Measurements from ENCODE around the gene PSMD4.

Gene PSMD4

DNA sequence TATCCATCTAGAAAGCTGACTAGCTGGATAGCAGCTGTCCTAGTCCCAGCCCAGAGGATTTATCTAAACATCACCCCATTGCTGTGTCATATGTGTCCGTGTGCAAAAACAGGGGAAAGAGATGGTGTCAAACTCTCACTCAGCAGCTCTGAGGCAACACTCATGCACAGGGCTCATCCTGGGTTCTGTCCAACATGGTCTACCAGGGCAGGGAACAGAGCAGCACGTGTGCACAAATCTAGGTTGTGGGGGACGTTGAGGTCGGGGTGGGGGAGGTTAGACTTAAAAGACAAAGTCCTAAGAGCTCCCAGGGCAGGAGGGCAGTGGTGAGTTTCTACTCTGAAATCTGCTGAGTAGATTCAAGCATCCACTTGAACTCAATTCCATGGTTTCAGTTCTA, 56.5 kb downstream of the PSMD4 start:
- no peak for DNase-seq

DNA sequence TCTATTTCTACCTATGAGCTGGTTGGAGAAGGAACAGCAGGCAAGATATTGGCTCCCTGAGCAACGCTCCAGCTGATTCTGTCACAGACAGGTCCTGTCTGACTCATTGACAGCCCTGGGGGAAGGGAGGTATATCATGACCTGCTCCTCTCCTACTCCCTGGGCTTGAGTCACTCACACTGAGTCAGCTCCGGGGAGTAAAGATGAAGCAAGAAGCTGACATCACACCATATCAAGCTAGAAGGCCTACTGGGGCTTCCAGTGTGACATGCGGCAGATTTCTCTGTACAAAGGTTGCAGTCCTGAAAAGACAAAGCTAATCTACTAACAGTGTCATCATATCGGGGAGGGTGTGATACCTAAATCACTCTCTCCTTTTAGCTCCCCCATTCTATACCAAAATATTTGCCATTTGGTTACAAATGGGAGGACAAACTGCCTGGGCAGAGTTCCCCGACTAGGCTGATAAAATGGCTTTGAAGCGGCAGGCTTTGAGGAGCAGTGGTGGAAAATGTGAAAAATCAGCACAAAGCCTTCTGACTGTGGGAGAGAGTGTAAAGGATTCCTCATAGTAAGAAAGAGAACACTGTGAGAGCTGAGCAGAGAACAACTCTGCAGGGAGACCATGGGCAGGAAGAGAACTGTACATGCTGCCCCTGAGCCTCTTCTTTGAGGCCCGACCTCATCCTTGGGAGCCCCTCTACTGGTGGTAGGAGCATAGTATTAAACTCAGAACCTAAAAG, 57.2 kb downstream of the PSMD4 start:
- no peak for DNase-seq

DNA sequence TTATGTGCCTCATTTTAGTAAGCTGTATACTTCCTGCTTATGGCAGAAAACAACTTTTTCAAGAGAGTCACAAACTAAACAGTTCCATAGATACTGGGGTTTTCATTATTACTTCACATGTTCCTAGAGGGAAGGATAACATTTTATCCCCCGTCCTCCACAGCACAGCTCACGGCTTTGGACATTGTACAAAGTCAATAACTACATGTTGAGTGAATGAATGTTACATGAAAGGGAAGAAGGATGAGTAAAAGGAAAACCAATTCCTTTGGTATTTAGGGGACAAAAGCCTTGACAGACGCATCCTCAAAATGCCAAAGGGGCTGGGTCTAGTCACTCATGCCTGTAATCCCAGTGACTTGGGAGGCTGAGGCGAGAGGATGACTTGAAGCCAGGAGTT, 57.9 kb downstream of the PSMD4 start:
- DNase-seq = no peak

DNA sequence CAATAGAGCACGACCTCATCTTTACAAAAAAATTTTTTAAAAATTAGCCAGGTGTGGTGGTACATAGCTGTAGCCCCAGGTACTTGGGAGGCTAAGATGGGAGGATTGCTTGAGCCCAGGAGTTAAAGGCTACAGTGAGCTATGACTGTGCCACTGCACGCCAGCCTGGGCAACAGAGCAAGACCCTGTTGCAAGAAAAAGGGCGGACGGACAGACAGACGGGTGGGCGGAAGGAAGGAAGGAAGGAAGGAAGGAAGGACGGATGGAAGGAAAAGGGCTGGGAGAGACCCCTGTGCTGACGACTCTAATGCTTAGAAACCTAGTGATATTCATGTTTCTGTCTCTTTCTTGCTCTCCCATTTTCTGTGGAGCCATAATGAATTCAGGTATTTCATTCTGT, 58.3 kb downstream of the PSMD4 start:
- DNase-seq = no peak

DNA sequence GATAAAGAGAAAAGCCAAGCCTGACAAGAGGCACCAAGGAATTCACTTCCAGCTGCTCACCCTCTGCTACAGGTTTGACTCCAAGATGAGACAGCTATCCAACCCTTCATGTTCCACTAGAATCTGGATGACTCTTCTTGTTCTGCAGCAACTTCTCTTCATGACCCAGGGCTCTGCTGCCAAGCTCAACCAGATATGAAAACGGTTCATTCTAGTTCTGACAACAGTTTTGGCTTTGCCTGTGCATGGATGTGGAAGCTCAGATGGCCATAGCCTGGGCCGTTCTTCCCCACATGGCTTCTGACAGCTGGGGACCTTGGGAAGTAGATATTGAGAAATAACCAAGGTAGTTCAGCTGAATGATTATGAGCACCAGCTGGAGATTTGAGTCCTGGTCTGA, 59.0 kb downstream of the PSMD4 start:
- no peak for DNase-seq

DNA sequence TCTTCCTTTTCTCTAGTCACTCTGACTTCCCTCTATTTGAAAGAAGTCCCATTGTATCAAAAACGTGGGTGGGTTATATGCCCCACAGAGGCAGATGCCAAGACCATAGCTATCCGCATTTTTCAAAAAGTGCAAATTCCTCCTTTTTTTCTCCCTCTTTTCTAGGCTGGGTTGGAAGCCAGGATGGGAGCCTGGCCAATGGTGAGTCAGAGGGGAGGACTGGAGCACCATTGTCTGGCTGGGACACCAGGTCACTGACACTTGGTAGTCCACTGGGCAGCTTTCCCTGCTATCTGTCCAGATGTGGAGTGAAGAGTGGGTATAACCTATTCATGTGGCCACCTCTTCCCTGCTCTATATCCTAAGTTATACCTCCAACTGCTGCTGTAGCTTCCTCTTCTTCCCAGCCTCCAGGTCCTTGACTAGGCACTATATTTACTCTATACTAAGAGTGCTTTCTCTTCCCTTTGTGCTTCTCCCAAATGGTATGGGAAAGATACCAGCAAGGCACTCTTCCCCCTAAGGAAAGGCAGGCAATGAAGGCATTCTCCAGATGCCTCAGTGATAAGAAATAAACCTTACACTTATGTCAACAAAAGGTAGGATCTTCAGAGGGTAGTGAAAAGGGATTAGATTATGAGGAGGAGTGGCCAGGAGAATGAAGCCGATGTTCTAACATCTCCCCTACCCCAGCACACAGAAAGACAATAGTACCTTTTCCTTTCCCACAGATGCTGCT, 59.8 kb downstream of the PSMD4 start:
- no peak for DNase-seq

DNA sequence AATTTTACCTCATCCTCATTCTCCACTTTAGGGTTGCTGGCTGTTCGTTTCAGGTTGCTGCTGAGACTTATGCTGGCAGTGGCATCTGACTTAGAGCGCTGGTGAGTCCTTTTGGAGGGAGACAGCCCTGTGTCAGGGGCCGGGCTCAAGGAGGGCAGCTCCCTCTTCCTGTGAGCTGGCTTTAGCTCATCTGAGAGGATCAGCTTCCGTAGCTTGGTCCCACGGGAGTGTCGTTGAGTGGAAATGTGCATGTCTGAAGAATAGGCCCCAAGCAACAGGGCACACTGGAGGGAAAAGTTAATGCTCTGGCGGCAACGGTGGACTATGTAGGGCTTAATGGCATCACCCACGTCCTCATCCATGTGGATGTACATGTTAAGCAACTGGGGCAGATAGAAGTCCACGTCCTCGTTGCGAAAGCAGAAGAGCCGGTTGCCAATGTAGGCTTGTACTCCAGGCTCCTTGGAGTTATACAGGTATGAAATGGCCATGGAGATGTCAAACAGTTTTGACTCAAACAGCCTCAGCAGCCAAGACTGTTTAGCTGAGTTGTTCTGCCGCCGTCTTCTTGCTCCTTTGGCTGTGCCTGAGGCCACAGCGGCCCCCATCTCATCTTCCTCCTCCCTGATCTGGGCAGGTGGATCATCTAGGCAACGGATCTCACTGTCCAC, 61.2 kb downstream of the PSMD4 start:
- no peak for DNase-seq
